ENCODE measurements around the gene HDAC4. TPM values are rescaled to one million over a fixed set of nuclear protein-coding genes. Genes with fewer than 3 reads are reported as not detected.

The HDAC4 gene
- total and polyA plus RNA-seq, 10 of the 15 experiments (the other 5 are each of a cell fraction or from before 2014, with no cell fraction given): 0.22 to 15.7 (median 4.8) TPM

- ChIA-PET POLR2A (interaction anchor here (0.6 to 1.0 kb wide), 2 partner anchors 14 to 499 kb away, joined by 3 read pairs; no protein-coding TSS in a partner anchor), CTCF (interaction anchor here (0.9 to 2.7 kb wide), 13 partner anchors 10 to 683 kb away, joined by 3 to 10 read pairs (median 5); no protein-coding TSS in a partner anchor), RAD21 (ENCODE audit: unreplicated experiment) (interaction anchor here (0.7 to 2.5 kb wide), 16 partner anchors 8 to 723 kb away, joined by 3 to 9 read pairs (median 4); partner anchors contain the start of gene HDAC4), SMC1A (ENCODE audit: uncharacterized antibody, unreplicated experiment) (interaction anchor here (0.6 to 2.6 kb wide), 16 partner anchors 12 to 130 kb away, joined by 3 to 16 read pairs (median 4); no protein-coding TSS in a partner anchor)
- peak; percentile 65 for DNase-seq (ENCODE audit: low read depth, low spot score)
- H3K9ac ChIP-seq (ENCODE audit: control insufficient read depth, insufficient read depth, low read length): 0 out of 2 replicates have a peak overlapping the region, but pooled peaks have one; percentile 22
- no peaks in the 10 kb centered on the region; the same call in 2 of the 3 replicates for H3K9me3 ChIP-seq (replicated peaks; ENCODE audit: control insufficient read depth, insufficient read depth, low read length)
- no peaks in the 10 kb centered on the region for H3K27me3 ChIP-seq (replicated peaks in 1 of 2; ENCODE audit: control insufficient read depth in 2 of 2, insufficient read depth in 2 of 2, low read length in 1 of 2)
- H3K4me3 ChIP-seq: peak overlapping the region; percentile 45; the same call in 1 of the 2 replicates
- 15% methylated on average over 22 of the region's 22 CpGs for WGBS (ENCODE audit: insufficient coverage, insufficient replicate concordance, low lambda C conversion rate, missing lambda C conversion rate)
- FAIRE-seq: peak; percentile 75
- in situ Hi-C loops (cut with MboI): no loop called here
- no peaks in the 10 kb centered on the region for H3K36me3 ChIP-seq (ENCODE audit: control insufficient read depth in 2 of 2, insufficient read depth in 2 of 2, low read length in 1 of 2)
- H3K27ac ChIP-seq (ENCODE audit: control insufficient read depth, insufficient read depth): no peak overlapping the region
- peak; percentile 95 for ATAC-seq
- intact Hi-C loops (cut with micrococcal nuclease; ENCODE audit: unreplicated experiment): loop anchor here (5.0 kb wide), 2 partner anchors 115 to 135 kb away; partner anchors contain the start of gene HDAC4
- H2AFZ ChIP-seq (ENCODE audit: control insufficient read depth, low read depth, low read length): peak overlapping the region; percentile 19
- H3K4me1 ChIP-seq (ENCODE audit: control insufficient read depth, insufficient read depth, low read length): peaks cover 44% of the 10 kb centered on the region
- H3K79me2 ChIP-seq (ENCODE audit: control insufficient read depth, insufficient read depth, low read length): no peaks in the 10 kb centered on the region
- no TSS peak for BruUV-seq (replicated peaks)
- peak overlapping the region; percentile 91 for H3K4me2 ChIP-seq (ENCODE audit: control insufficient read depth, insufficient read depth)
- H4K20me1 ChIP-seq (ENCODE audit: control insufficient read depth, insufficient read depth): peaks cover 10% of the 10 kb centered on the region; the same call in 1 of the 2 replicates
- no peak for TF ChIP-seq MAX (IDR thresholded peaks at IDR 0.05; ENCODE audit: low read depth, low read length)
- TF ChIP-seq IKZF2 (IDR thresholded peaks at IDR 0.05): peak; percentile 36 to 54; a peak in 2 of 4 replicates
- no peak for TF ChIP-seq ZBED1 (IDR thresholded peaks at IDR 0.05; ENCODE audit: borderline replicate concordance)
- TF ChIP-seq EGR1 (IDR thresholded peaks at IDR 0.05; ENCODE audit: borderline replicate concordance in 1 of 2, low read depth in 2 of 2, low read length in 2 of 2): peak in 1 of 2 experiments; percentile 59; a peak in 1 of 3 replicates
- no peak for TF ChIP-seq CBX3 (IDR thresholded peaks at IDR 0.05; ENCODE audit: borderline replicate concordance, low read depth)
- TF ChIP-seq RUNX3 (IDR thresholded peaks at IDR 0.05; ENCODE audit: low read length): peak; percentile 99
- TF ChIP-seq PAX5 (IDR thresholded peaks at IDR 0.05; ENCODE audit: borderline replicate concordance, low read depth, low read length): peak; percentile 60; the same call in 1 of the 2 replicates
- no peak for TF ChIP-seq ZBTB4 (CRISPR knock-in tag; IDR thresholded peaks at IDR 0.05)
- TF ChIP-seq CHD1 (IDR thresholded peaks at IDR 0.05; ENCODE audit: low read depth, low read length): no peak
- peak; percentile 58; the same call in 1 of the 2 replicates for TF ChIP-seq DPF2 (IDR thresholded peaks at IDR 0.05)
- TF ChIP-seq NR2C2 (IDR thresholded peaks at IDR 0.05; ENCODE audit: borderline replicate concordance, control insufficient read depth, insufficient read length, low read depth): no peak
- no peak for TF ChIP-seq KDM1A (IDR thresholded peaks at IDR 0.05; ENCODE audit: borderline replicate concordance)
- peak; percentile 65 to 99; a peak in 2 of 4 replicates for TF ChIP-seq ETV6 (conservative IDR thresholded peaks at IDR 0.05 in 1 of 2, IDR thresholded peaks at IDR 0.05 in 1 of 2; ENCODE audit: borderline replicate concordance in 1 of 2, low read depth in 1 of 2)
- no peak for TF ChIP-seq MXI1 (IDR thresholded peaks at IDR 0.05; ENCODE audit: low read depth, low read length)
- no peak for TF ChIP-seq TCF12 (IDR thresholded peaks at IDR 0.05; ENCODE audit: low read depth, low read length)
- no peak for TF ChIP-seq FOXM1 (IDR thresholded peaks at IDR 0.05; ENCODE audit: low read depth, low read length)
- TF ChIP-seq CHD2 (IDR thresholded peaks at IDR 0.05; ENCODE audit: borderline replicate concordance, low read depth, low read length): no peak
- no peak for TF ChIP-seq RB1 (IDR thresholded peaks at IDR 0.05; ENCODE audit: borderline replicate concordance)
- peak; percentile 62; the same call in 1 of the 2 replicates for TF ChIP-seq SMC3 (IDR thresholded peaks at IDR 0.05; ENCODE audit: borderline replicate concordance, low read length)
- TF ChIP-seq SREBF2 (IDR thresholded peaks at IDR 0.05; ENCODE audit: low read length): no peak
- no peak for TF ChIP-seq TARDBP (IDR thresholded peaks at IDR 0.05; ENCODE audit: borderline replicate concordance)
- TF ChIP-seq ZNF384 (IDR thresholded peaks at IDR 0.05; ENCODE audit: borderline replicate concordance, low read depth, low read length): no peak
Measured at GRCh38 chr2:239267288-239267951, 133.4 kb downstream of the HDAC4 start.

Measured in GM12878 (cell line).